GM19239 (cell line): Measurements from ENCODE around the gene PRKCZ.
A peak's percentile ranks its signal among the peaks of the same experiment; 100 is the strongest.

Source experiments
- DNase-seq: peaks from one replicate; pipeline ENCODE4 v3.0.0; 2011; ENCODE audit warnings: low spot score; ENCODE audit not compliant: insufficient read length
- FAIRE-seq: peaks from 2 replicates; lab custom pipeline; 2011; peaks lifted over from hg19 to GRCh38; lab: Jason Lieb, UNC

PRKCZ gene

DNA sequence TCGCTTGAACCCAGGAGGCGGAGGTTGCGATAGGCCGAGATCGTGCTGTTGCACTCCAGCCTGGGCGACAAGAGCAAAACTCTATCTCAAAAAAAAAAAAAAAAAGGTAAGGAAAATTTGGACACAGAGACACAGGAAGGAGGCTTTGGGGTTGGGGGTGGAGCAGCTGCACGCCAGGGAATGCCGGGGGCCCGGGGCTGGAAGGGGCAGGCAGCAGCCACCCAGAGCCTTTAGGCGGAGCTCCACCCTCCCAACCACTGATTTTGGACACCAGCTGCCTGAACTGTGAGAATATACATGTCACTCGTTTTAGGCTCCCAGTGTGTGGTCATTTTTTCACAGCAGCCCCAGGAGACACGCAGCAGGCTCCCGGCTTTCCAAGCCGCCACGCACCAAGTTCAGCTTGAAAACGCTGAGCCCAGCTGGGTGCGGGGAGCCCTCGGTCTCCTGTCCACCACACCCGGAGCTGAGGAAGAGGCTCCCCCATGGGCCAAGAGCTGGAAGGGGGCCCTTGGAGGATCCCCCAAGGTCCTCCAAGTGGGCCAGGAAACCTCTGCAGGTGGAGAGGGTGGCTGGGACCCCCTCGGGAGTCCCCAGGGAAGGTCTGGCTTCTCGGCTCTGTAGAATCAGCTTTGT is 150.2 kb downstream of the PRKCZ start:
- DNase-seq (no peak), FAIRE-seq (no peak)

DNA sequence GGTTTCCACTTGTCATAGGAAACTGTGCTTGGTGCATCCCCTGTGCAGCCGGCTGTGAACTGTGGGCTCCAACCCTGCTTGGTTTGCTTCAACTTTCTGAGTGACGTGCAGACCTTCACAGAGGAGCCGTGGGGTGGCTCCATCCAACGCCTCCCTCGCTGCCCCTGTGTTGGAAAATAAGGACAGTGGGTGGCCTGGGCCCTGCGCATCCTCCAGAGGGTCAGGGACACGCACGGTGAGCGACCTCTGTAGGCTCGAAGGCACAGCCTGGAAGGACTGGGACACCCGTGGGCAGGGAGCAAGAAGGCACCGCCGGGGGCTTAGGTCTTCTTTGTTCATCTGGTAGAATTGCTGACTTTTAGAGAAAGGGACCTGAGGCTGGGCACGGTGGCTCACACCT is 150.9 kb downstream of the PRKCZ start:
- DNase-seq (no peak), FAIRE-seq (no peak)

DNA sequence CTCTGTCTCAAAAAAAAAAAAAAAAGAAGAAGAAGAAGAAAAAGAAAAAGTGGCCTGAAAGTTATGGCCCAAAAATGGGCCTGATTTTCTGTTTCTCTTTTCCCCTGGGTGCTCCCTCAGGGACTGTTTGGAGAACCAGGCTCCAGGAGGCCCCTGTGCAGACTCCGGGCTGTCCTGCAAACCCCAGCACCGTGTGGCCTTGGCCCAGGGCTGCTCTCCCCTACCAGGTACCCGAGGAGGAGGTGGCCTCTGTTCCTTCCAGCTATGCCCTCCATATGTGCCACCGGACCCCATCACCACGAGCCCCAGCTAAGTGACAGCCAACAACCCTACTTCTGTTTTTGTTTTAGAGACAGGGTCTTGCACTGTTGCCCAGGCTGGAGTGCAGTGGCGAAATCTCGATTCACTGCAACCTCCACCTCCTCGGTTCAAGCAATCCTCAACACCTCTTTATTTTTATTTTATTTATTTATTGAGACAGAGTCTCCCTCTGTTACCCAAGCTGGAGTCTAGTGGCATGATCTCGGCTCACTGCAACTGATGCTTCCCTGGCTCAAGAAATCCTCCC is 151.9 kb downstream of the PRKCZ start:
- no peak for FAIRE-seq
- no peak for DNase-seq

DNA sequence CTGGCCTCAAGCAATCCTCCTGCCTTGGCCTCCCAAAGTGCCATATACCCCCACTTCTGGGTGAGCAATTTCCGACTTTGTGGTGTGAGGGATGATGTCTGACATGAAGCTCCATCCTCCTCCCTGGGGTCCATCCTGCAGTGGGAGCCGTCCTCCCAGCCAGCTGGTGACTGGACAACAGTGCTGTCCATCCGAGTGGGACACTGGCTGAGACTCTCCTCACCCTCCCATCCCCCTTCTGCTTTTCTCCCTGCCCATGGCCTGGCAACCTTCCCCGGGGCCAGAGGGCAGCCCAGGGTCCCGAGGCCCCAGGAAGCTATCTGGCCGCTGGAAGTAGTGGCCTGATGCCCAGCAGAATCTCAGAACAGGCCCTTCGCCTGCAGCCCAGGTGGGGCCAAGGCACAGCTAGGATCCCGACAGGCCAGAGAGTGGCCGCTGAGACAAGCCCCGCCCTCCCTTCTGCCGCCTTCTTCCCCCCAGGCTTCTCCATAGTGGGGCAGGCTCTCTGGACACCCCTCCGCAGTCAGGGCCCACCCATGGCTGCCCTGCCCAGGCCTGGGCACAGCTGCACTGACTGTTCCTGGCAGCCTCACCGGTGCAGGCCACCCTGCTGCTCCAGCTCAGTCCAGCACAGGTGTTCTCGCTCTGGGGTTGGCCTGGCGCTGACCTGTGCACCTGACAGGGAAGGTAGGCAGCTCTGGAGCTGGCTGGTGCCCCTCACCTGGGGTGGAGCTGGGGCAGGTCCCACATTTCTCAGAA is 152.8 kb downstream of the PRKCZ start:
- DNase-seq (no peak), FAIRE-seq (no peak)

DNA sequence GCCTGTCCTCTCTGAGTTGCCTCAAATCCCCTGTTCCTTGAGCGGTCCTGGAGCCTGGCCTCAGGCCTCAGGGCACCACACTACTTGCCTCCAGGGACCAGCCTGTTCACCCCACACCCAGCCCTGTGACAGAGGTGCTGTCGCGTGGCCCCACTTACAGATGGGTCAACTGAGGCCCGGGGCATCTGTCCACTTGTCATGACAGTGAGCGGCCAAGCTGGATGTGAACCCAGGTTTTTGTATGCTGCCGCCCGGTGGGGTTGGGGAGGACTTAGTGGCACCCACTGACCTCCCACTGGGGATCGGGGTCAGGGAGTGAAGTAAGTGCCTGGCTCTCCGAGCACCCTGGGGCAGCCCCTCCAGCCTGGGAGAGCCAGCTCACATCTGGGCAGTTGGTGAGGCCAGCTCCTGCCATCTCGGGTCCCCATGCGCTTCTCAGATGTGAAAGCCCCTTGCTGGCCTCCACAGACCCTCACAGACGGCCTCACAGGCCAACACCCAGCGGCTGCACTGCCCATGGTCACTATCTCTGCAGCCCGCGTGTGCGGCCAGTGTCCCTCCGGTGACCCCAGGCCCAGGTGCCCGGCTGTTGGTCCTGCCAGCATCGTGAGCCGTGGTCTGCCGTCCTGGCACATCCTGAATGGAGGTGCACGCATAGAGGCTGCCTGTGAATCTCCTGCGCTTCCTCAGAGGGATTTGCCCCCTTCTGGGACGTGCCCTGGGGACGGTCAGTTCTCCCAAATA is 153.6 kb downstream of the PRKCZ start:
- FAIRE-seq, result no peak
- DNase-seq, result no peak

DNA sequence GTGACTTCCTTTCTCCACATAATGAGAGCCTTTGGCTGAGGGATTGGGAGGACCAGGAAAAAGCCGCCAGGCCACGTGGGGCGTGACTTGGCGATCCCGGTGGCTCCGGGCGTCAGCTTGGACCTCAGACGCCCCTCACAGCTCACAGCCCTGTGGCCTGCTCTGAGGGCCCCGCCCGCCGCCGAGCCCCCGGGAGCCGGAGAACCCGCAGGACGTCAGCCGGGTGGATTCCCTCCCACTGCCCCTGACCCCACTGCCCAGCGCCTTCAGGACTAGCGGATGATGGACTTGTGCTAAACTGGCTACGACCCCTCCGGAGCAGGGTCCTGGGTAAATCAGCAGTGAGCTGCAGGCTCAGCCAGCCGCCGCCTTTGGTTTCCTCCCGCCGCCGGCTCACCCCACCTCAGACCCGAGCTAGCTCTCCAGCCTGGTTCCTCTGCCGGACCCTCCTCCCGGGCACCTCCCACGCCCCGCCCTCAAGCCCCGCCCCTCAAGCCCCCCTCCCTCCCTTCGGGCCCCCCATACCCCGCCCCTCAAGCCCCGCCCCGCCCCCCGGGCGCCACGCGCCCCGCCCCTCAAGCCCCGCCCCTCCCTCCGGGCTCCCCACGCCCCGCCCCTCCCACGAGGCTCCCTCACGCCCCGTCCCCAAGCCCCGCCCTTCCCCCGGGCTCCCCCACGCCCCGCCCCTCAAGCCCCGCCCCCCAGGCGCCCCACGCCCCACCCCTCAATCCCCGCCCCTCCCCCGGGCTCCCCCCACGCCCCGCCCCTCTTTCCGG is 154.4 kb downstream of the PRKCZ start:
- no peak for FAIRE-seq
- DNase-seq, result no peak

DNA sequence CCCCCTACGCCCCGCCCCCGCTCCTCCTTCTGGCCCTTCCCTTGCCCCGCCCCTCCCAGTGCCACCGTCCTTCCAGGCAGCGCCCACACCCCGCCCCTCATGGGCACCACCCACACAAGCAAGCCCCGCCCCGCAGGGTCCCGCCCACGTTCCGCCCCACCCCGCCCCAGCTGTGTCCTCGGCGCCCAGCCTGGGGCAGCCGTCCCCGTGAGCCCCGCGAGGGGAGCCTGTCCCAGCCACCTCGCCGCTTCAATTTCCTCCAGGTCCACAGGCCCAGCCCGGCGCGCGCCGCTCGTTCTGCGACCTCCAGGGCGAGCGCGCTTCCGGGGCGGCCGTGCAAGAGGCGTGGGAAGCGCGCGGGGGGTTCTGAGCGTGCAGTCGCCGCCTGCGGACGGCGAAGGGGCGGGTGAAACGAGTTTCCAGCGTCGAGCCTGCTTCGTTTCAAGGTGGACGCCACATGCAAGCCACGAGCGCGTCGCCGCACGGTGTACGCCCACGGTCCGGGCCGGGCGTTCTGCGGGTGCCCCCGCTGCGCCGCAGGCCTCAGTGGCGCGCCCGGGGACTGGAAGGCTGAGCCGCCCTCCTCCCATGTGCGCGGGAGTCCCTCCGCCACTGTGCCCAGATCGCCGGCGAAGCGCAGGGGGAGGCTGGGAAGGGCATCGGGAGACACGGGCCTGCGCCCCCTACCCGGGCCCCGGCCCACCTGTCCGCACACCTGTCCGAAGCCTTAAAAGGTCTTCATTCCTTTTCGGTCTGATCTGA is 155.2 kb downstream of the PRKCZ start:
- FAIRE-seq (no peak), DNase-seq (peak; percentile 96)

DNA sequence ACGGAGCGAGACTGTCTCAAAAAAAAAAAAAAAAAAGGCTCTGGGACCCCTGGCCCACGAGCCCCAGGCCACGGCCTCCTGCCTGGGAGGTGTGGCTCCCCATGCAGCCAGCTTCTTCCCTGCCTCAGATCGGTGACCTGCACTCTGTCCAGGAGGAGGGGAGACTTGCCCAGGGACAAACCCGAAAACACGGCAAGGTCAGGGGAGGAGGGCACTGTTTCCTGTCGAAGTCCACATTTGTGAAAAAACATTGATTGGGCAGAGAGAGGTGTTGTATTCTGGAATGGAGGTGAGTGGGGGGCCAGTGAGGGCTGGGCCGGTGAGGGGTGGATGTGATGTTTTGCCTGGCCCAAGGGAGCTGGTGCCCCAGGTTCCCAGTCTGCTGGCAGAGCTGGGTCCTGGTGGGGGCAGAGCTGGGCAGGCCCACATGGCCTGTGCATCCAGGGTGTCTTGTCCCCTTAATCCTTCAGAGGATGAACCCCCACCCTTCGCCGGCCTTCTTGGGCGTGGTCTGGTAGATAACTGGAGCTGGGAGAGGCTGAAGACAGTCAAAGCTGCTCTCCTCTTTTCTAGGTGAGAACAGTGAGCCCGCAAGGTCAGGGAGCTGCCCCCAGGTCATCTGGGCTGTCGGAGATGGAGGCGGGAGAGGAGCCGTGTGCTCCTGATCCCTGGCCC is 156.7 kb downstream of the PRKCZ start:
- DNase-seq (no peak), FAIRE-seq (no peak)

DNA sequence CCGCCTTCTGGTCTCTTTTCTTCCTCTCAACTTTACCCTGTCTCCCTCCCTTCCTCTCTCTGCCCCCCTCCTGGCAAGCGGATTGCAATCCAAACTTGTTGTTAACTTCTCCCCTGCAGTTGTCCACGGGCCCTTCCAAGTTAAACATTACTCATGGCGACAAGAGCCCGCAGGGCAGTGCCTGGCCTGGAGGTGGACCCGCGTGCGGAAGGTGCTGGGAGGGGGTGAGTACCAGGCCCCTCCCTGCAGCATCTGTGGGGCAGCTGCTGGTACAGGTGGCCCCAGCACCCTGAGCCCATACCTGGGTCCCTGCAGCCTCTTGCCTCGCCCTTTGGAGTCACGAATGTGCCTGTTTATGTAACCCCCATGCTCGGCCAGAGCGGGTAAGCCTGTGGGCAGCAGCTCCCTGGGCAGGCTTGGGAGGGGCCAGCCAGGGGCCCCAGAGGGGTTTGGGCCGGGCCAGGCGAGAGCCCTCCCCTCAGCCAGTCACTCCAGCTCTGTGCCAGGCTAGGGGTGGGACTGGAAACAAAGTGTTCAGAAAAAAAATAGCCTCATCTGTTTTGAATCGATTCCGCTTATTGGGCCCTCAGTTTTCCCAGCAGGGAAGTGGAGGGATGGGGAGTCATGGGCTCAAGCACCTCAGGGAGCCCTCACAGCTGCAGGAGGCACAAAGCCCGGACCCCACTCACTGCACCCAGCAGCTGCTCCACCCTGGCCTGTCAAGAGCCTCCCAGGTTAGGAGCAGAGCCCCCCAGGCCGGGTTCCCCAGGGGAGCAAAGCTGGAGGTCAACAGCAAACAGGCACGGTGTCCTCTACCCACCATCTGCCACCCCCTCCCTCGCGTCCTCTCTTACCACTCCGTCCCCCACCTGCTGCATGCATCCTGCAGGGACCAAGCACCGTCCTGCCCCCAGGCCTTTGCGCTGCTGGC is 158.4 kb downstream of the PRKCZ start:
- FAIRE-seq (no peak), DNase-seq (no peak)

DNA sequence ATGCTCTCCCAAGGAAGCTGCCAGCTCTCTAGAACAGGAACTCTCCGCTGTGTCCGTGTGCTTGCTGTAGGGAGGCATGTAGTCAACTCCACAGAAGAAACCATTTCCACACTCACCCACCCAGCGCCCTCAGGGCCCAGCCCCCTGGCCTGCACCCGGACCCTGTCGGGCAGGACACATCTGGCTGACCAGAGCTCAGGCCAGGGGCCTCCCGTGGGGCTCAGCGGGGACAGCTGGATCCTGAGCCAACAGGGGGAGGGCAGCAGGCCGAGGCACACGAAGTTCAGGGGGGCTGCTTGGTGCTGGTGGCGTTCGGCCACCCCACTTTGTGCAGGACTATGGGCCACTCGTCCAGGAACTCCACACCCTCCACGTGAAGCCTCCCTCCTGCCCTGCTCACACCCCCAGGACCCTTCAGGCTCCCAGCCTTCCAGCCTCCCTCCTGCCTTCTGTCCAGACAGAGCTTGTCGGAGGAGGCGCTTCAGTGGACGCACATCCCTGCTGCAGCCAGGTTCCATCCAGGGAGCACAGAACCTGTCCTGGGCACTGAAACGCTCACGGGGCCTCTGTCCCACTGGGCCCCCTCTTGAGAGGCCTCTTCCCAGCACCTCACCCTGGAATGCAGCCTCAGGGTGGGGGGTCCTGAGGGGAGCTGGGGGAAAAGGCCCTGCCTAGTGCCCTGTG is 159.3 kb downstream of the PRKCZ start:
- FAIRE-seq, result no peak
- DNase-seq, result no peak

DNA sequence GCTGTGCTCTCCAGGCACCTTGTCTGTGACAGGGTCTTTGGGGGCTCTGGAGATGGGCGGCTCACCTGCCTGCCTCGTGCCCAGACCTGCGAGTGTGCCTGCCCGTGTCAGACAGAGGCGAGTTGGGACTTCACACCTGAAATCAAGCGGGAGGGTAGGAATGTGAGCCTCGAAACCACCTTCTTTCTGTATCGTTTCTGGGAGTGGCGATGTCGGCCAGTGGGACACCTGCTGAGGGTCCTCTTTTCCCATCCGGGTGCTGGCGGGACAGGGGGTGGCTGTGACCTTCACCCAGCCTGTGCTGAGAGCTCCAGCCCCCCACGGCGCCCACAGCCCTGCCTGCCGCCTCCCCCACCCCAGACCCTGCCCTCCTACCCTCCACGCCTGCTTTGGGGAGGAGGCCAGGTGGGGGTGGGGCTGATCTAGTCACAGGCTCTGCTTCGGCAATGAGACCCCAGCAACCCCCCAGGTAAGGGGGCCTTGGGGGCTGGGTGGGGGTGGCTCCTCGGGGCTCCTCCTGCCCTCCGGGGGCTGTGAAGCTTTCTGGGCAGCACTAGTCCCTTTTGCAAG is 160.0 kb downstream of the PRKCZ start:
- DNase-seq (no peak), FAIRE-seq (no peak)

DNA sequence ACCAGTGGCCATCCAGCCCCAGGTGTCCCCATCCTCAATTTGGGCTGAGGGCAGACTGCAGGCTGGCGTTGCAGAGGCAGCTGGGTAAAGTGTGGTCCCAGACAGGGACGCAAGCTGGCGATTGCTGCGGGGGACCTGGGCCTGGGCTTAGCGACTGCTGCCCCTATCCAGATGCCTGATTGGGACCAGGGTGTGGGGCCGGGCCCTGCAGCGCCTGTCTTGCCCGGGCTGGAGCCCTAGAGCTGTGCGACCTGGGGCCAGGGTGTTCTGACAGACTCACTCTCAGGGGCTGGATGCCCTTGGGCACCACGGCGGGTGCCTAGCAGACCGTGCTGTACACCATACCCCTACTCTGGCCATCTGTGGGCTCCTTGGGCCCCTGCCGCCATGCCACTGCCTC is 160.6 kb downstream of the PRKCZ start:
- DNase-seq, result no peak
- no peak for FAIRE-seq

DNA sequence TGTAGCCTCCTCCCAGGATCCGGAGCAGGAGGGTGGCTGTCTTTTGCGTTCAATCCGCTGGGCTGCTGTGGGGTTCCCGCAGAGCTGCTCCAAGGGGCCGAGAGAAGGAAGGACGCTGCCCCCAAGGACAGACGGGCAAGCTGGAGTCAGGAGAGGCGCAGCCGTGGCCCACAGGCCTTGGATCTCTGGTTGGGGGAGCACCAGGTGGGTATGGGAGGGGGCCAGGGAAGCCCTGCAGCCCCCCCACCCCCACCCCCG is 162.0 kb downstream of the PRKCZ start:
- FAIRE-seq (no peak), DNase-seq (no peak)

DNA sequence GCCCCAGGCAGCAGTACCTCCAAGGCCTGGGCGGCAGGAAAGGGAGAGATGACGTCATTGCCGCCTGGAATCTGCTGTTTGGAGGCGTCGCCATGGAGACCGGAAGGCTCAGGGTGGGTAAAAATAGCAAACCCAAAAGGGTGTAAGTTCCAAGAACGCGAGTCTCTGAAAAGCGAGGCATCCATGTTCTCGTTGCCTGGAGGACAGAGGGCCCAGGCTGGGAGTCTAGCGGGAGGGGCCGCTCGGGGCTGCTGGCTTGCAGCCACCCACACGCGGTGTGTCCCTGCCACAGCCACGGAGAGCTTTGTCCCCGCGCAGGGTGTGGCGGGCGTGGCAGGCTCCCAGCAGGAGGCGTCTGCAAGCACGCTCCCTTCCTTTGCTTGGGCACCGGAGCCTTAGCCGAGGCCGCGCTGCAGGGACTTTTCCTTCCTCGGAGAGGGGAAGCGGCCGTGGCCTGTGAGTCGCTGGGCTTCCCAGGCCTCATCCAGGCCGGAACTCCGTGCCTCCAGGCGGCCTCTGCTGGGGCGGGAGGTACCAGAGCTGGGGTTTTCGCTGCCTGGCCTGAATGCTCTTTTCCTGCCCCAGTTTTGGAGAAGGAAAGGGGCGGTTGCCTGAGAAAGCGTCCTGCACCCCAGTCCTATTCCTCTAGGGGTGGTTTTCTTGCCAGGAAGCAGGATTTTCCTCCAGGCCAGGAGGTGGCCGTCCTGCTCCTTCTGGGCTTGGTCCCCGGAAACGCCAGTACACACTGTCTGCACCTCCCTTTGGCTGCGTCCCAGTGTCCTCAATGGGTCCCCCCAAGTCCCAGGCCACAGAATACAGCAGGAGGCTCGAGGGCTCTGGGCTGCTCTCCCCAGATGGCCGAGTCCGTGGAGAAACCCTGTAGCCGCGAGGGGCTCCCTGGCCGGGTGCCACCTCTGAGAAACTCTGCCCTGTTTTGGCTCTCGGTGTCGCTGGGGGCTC is 162.6 kb downstream of the PRKCZ start:
- FAIRE-seq, result no peak
- no peak for DNase-seq

DNA sequence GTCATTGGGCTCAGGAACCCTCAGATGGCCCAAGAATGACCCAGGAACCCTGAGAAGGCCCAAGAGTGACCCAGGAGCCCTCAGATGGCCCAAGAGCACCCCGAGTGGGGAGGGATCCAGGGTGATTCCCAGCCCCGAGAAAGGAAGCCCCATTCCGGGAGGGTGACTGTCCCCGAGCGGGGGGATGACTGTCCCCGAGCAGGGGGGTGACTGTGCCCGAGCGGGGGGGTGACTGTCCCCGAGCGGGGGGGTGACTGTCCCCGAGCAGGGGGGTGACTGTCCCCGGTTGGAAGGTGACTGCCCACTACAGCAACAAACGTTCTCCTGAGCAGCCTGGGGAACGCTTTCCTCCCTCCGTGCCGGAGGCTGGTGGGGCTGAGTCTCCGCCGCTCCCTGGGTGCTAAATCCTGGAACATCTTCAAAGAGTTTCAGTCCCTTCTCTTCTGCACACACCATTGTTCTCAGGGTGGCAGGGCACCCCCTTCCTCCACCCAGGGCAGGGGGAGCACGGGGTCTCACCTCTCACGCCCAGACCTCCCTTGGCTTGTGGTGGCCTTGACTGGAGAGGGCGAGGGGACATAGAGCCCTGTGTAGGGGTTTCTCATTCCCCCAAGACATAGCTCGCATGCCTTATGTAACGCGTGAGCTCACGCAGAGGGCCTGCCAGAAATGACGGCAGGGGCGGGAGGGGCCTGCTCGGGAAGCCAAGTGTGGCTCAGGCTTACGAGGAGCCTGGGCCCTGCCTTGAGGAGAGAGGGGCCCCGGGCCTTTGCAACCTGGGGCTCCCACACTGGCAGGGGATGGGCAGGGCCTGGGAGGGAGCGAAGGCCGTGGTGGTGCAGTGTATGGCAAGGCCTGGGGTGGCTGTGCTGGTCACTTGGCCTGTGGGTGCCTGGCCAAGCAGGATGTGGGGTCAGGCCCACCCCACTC is 163.6 kb downstream of the PRKCZ start:
- DNase-seq (no peak), FAIRE-seq (no peak)
